GM12878 (cell line): ENCODE results near the gene COX10.

ENCODE experiments used
- NBN ChIP-seq: fragments of 450-650 bp; IDR thresholded peaks from 2 replicates; pipeline ENCODE4 v1.6.1; 2016
- POLR2A ChIP-seq: IDR thresholded peaks from 2 replicates; pipeline ENCODE4 v1.6.1; 2011; ENCODE audit warnings: low read depth, mild to moderate bottlenecking, low read length
- RAD21 ChIP-seq: IDR thresholded peaks from 2 replicates; pipeline ENCODE4 v1.6.1; 2011; ENCODE audit warnings: mild to moderate bottlenecking, low read depth, low read length, moderate library complexity; ENCODE audit not compliant: insufficient read depth
- ZNF274 ChIP-seq: IDR thresholded peaks from one replicate; pipeline ENCODE4 v1.8.0; 2011; ENCODE audit not compliant: insufficient read length, insufficient read depth

- TF ChIP-seq ZNF274 = no peak
- TF ChIP-seq NBN = no peak
- TF ChIP-seq POLR2A = no peak
- TF ChIP-seq RAD21 = no peak
Observed at GRCh38 chr17:14082848-14083247, 13.5 kb downstream of the COX10 start.
